ENCODE results near the gene LEF1.

- TF ChIP-seq, protein P1, sequence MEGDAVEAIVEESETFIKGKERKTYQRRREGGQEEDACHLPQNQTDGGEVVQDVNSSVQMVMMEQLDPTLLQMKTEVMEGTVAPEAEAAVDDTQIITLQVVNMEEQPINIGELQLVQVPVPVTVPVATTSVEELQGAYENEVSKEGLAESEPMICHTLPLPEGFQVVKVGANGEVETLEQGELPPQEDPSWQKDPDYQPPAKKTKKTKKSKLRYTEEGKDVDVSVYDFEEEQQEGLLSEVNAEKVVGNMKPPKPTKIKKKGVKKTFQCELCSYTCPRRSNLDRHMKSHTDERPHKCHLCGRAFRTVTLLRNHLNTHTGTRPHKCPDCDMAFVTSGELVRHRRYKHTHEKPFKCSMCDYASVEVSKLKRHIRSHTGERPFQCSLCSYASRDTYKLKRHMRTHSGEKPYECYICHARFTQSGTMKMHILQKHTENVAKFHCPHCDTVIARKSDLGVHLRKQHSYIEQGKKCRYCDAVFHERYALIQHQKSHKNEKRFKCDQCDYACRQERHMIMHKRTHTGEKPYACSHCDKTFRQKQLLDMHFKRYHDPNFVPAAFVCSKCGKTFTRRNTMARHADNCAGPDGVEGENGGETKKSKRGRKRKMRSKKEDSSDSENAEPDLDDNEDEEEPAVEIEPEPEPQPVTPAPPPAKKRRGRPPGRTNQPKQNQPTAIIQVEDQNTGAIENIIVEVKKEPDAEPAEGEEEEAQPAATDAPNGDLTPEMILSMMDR (IDR thresholded peaks at IDR 0.05): no peak
- TF ChIP-seq EP300 (IDR thresholded peaks at IDR 0.05): no peak
- TF ChIP-seq POLR2AphosphoS5 (IDR thresholded peaks at IDR 0.05): no peak
Measured at GRCh38 chr4:108143515-108143914, 25.2 kb downstream of the LEF1 start.
